ENCODE measurements around the gene LAMC1. TPM values are rescaled to one million over a fixed set of nuclear protein-coding genes. Genes with fewer than 3 reads are reported as not detected.
"Not testable (repeated sequence)": the region's sequence is repeated elsewhere in the genome, so short reads cannot be mapped to it uniquely, and the experiment has no call there.

Gene LAMC1
- total and polyA plus RNA-seq, 2 experiments from 2014 or later: 185 to 686 TPM

DNA sequence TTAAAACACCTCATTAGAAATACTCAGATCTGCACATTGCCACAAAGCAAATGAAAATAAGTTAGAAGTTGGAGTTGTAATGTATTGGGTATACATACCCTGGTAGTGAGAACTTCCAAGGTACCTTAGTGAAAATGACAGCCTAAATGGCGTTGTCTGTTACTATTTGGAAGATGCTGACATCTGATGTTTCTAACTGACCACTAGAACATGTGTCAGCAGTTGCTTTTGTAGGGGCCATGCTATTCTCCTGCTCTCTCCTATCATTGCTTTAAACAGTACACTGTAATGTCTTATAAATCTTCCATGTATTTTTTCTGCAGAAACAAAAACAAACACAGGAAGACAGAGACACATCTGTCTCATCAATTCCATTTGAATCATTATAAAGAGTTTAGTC is 40.1 kb downstream of the LAMC1 start:
- H2AFZ ChIP-seq: no peak overlapping the region
- no peaks in the 10 kb centered on the region for H3K9me2 ChIP-seq (ENCODE audit: insufficient read depth)
- peaks cover 68% of the 10 kb centered on the region for H3K4me1 ChIP-seq (ENCODE audit: insufficient read depth)
- in situ Hi-C loops (cut with MboI): no loop called here
- no peak for DNase-seq
- H3K79me2 ChIP-seq (ENCODE audit: insufficient read depth): peaks cover 100% of the 10 kb centered on the region
- TF ChIP-seq EZH2 (IDR thresholded peaks at IDR 0.05; ENCODE audit: insufficient read depth, poor library complexity, severe bottlenecking) (no peak), EZH2phosphoT487 (IDR thresholded peaks at IDR 0.05; ENCODE audit: insufficient read depth, low read depth) (no peak)
- peaks cover 5% of the 10 kb centered on the region; the same call in 1 of the 2 replicates for H3K36me3 ChIP-seq (ENCODE audit: low read depth)
- H3K4me3 ChIP-seq: no peak overlapping the region
- no peaks in the 10 kb centered on the region for H3K27me3 ChIP-seq (replicated peaks; ENCODE audit: insufficient read depth)
- H3K4me2 ChIP-seq (ENCODE audit: unreplicated experiment): no peak overlapping the region
- WGBS, 2 experiments (ENCODE audit: low coverage in 1 of 2, low lambda C conversion rate in 2 of 2, missing lambda C conversion rate in 2 of 2): 96 to 100% methylated on average over 1 of the region's 1 CpG
- H3K27ac ChIP-seq: peak overlapping the region; percentile 22
- H4K20me1 ChIP-seq (ENCODE audit: insufficient read depth): peaks cover 53% of the 10 kb centered on the region
- H3K9ac ChIP-seq: peak overlapping the region; percentile 12; the same call in 1 of the 2 replicates
- H3F3A ChIP-seq (ENCODE audit: insufficient read depth): peaks cover 59% of the 10 kb centered on the region
- no peaks in the 10 kb centered on the region for H3K9me3 ChIP-seq (ENCODE audit: low read depth)

DNA sequence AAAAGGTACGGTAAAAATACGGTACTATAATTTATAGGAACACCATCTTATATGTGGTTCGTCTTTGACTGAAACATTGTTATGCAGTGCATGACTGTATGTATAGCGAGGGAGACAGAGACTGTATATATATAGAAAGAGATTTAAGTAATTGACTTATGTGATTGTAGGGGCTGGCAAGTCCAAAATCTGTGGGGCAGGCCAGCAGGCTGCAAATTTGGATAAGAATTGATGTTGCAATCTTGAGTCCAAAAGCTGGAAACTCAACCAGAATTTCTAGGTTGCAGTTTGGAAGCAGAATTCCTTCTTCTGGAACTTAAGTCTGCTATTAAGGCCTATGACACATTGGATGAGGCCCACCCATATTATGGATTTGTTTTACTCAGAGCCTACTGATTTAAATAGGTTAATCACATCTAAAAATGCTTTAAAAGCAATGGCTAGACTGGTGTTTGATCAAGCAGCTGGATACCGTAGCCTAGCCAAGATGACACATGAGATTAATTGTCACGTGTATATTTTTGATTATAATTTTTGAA is 42.0 kb downstream of the LAMC1 start:
- no peak for DNase-seq

DNA sequence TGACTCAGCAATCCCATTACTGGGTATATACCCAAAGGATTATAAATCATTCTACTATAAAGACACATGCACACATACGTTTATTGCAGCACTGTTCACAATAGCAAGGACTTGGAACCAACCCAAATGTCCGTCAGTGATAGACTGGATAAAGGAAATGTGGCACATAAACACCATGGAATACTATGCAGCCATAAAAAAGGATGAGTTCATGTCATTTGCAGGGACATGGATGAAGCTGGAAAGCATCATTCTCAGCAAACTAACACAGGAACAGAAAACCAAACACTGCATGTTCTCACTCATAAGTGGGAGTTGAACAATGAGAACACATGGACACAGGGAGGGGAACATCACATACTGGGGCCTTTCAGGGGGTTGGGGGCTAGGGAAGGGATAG is 43.2 kb downstream of the LAMC1 start:
- H3K4me1 ChIP-seq (ENCODE audit: insufficient read depth): peaks cover 61% of the 10 kb centered on the region
- H2AFZ ChIP-seq; DNase-seq; in situ Hi-C loops (cut with MboI); H3K9me2 ChIP-seq (ENCODE audit: insufficient read depth); H3K4me3 ChIP-seq; H3K9me3 ChIP-seq (ENCODE audit: low read depth); H3K9ac ChIP-seq; H3K4me2 ChIP-seq (ENCODE audit: unreplicated experiment); H3K27ac ChIP-seq; H3K27me3 ChIP-seq (replicated peaks; ENCODE audit: insufficient read depth); H3K36me3 ChIP-seq (ENCODE audit: low read depth): not testable (repeated sequence)
- H3F3A ChIP-seq (ENCODE audit: insufficient read depth): peaks cover 63% of the 10 kb centered on the region
- peaks cover 37% of the 10 kb centered on the region for H4K20me1 ChIP-seq (ENCODE audit: insufficient read depth)
- H3K79me2 ChIP-seq (ENCODE audit: insufficient read depth): peaks cover 99% of the 10 kb centered on the region
- WGBS, 2 experiments (ENCODE audit: low coverage in 1 of 2, low lambda C conversion rate in 2 of 2, missing lambda C conversion rate in 2 of 2): 60 to 68% methylated on average over 2 of the region's 2 CpGs

More for the DNA sequence above, 42.0 kb downstream of the LAMC1 start:
- Histone ChIP-seq H3K27ac (peak overlapping the region; percentile 2), H2AFZ (no peak overlapping the region), H3K4me2 (ENCODE audit: unreplicated experiment) (no peak overlapping the region), H3K36me3 (ENCODE audit: low read depth) (peaks cover 5% of the 10 kb centered on the region; the same call in 1 of the 2 replicates), H3K27me3 (replicated peaks; ENCODE audit: insufficient read depth) (no peaks in the 10 kb centered on the region), H3K9ac (no peak overlapping the region), H3K9me3 (ENCODE audit: low read depth) (no peaks in the 10 kb centered on the region), H3K4me3 (no peak overlapping the region), H3K79me2 (ENCODE audit: insufficient read depth) (peaks cover 100% of the 10 kb centered on the region), H4K20me1 (ENCODE audit: insufficient read depth) (peaks cover 39% of the 10 kb centered on the region), H3K4me1 (ENCODE audit: insufficient read depth) (peaks cover 59% of the 10 kb centered on the region), H3F3A (ENCODE audit: insufficient read depth) (peaks cover 60% of the 10 kb centered on the region), H3K9me2 (ENCODE audit: insufficient read depth) (no peaks in the 10 kb centered on the region)
- whole genome bisulfite sequencing, 2 experiments (ENCODE audit: low coverage in 1 of 2, low lambda C conversion rate in 2 of 2, missing lambda C conversion rate in 2 of 2): 75 to 76% methylated on average over 6 of the region's 6 CpGs
- no peak for TF ChIP-seq EZH2phosphoT487 (IDR thresholded peaks at IDR 0.05; ENCODE audit: insufficient read depth, low read depth)
- TF ChIP-seq EZH2 (IDR thresholded peaks at IDR 0.05; ENCODE audit: insufficient read depth, poor library complexity, severe bottlenecking): no peak
- in situ Hi-C loops (cut with MboI): no loop called here

DNA sequence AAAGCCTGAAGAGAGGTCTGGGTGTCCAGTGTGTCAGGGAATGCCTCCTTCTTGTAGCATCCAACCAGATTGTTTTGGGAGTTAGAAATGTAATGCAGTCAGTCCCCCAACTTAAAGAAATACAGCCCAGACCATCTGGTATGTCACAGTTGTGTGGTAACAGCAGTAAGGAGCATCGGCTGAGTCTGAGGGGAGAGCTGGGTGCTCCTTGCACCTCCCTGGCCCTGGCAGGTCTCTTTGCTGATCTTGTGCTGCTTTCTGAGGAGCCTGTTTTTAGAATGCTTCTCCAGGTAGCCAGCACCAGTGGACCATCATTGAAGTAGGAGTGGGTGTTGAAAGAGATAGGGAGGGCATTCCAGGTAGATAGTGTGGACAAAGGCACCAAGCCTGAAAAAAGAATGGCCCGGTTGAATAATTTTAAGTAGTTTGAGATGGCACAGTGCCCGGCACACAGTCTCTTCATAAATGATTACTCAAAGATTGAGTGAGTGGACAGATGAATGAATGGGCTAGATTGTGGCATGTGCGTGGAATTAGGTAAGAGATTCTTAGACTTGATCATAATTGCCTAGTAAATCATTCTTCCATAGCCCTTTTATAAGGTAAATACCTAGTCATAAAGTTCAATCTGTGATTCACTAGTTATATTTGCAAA is 46.5 kb downstream of the LAMC1 start:
- Histone ChIP-seq H3K9me2 (ENCODE audit: insufficient read depth) (no peaks in the 10 kb centered on the region), H2AFZ (no peak overlapping the region), H3K79me2 (ENCODE audit: insufficient read depth) (peaks cover 99% of the 10 kb centered on the region), H3K27ac (peak overlapping the region; percentile 77), H3F3A (ENCODE audit: insufficient read depth) (peaks cover 69% of the 10 kb centered on the region), H3K9me3 (ENCODE audit: low read depth) (no peaks in the 10 kb centered on the region), H3K4me3 (no peak overlapping the region), H3K9ac (no peak overlapping the region), H3K4me2 (ENCODE audit: unreplicated experiment) (peak overlapping the region; percentile 72), H3K36me3 (ENCODE audit: low read depth) (peaks cover 3% of the 10 kb centered on the region; the same call in 1 of the 2 replicates), H3K4me1 (ENCODE audit: insufficient read depth) (peaks cover 64% of the 10 kb centered on the region), H4K20me1 (ENCODE audit: insufficient read depth) (peaks cover 39% of the 10 kb centered on the region), H3K27me3 (replicated peaks; ENCODE audit: insufficient read depth) (no peaks in the 10 kb centered on the region)
- peak; percentile 45 for DNase-seq
- in situ Hi-C loops (cut with MboI): no loop called here
- 36 to 42% methylated on average over 4 of the region's 4 CpGs for WGBS, 2 experiments (ENCODE audit: low coverage in 1 of 2, low lambda C conversion rate in 2 of 2, missing lambda C conversion rate in 2 of 2)
- no peak for TF ChIP-seq EZH2 (IDR thresholded peaks at IDR 0.05; ENCODE audit: insufficient read depth, poor library complexity, severe bottlenecking)
- TF ChIP-seq EZH2phosphoT487 (IDR thresholded peaks at IDR 0.05; ENCODE audit: insufficient read depth, low read depth): no peak
